Activated CD4-positive, alpha-beta memory T cell treated with anti-CD3 and anti-CD28 coated beads for 36 hours (primary cell): ENCODE results near the gene OR51F2. TPM values are rescaled to one million over a fixed set of nuclear protein-coding genes. Genes with fewer than 3 reads are reported as not detected.
"Not testable (repeated sequence)": the region's sequence is repeated elsewhere in the genome, so short reads cannot be mapped to it uniquely, and the experiment has no call there.

Source experiments
- CTCF ChIA-PET: fragments of 350-600 bp; sonication (Branson Sonifier 250); formaldehyde crosslinking; loops from one replicate; lab custom pipeline; 2021; ENCODE audit warnings: antibody characterized with exemption, inconsistent platforms; lab: Charles Lee
- POLR2A ChIA-PET: fragments of 350-600 bp; sonication (Branson Sonifier 250); formaldehyde crosslinking; loops from one replicate; lab custom pipeline; 2021; ENCODE audit warnings: antibody characterized with exemption; lab: Charles Lee
- DNase-seq: peaks from one replicate; pipeline ENCODE4 v3.0.0-alpha.2; 2020
- H3K27ac Mint-ChIP-seq: one replicate; pipeline ENCODE4 v1.8.0; 2021; ENCODE audit warnings: mixed read lengths
- H3K27me3 Mint-ChIP-seq: one replicate; pipeline ENCODE4 v1.8.0; 2021; ENCODE audit warnings: mixed read lengths
- H3K36me3 Mint-ChIP-seq: one replicate; pipeline ENCODE4 v1.8.0; 2021; ENCODE audit warnings: mixed read lengths
- H3K4me1 Mint-ChIP-seq: one replicate; pipeline ENCODE4 v1.8.0; 2021; ENCODE audit warnings: low read depth, mixed read lengths
- H3K4me3 Mint-ChIP-seq: one replicate; pipeline ENCODE4 v1.8.0; 2021; ENCODE audit warnings: mild to moderate bottlenecking, mixed read lengths
- H3K9me3 Mint-ChIP-seq: one replicate; pipeline ENCODE4 v1.8.0; 2021; ENCODE audit warnings: mixed read lengths
- intact Hi-C: fragments of 100-400 bp; cut with micrococcal nuclease; formaldehyde crosslinking; loops from one replicate; pipeline ENCODE4 v1.15.1; 2023
- total RNA-seq, 2 experiments: library from RNA; stranded (reverse); gene quantifications; one replicate each; pipeline ENCODE4 v1.2.3, GENCODE V29; 2021

The OR51F2 gene
- total RNA-seq, 2 experiments from 2014 or later: not detected

GRCh38 chr11:4839851-4840549, 18.9 kb downstream of the OR51F2 start:
- intact Hi-C loops: no loop called here
- no peaks in the 10 kb centered on the region for H3K36me3 Mint-ChIP-seq
- no peaks in the 10 kb centered on the region for H3K4me1 Mint-ChIP-seq
- CTCF ChIA-PET: no interaction called here
- H3K9me3 Mint-ChIP-seq: no peaks in the 10 kb centered on the region
- no peak overlapping the region for H3K27ac Mint-ChIP-seq
- POLR2A ChIA-PET: no interaction called here
- no peak for DNase-seq
- no peak overlapping the region for H3K4me3 Mint-ChIP-seq
- no peaks in the 10 kb centered on the region for H3K27me3 Mint-ChIP-seq

- Mint-ChIP-seq H3K36me3 (no peaks in the 10 kb centered on the region), H3K4me3 (no peak within 1 kb of the TSS), H3K27me3 (peaks cover 3% of the 10 kb centered on the region), H3K9me3 (no peaks in the 10 kb centered on the region), H3K4me1 (no peaks in the 10 kb centered on the region), H3K27ac (no peak within 1 kb of the TSS)
- ChIA-PET CTCF (no interaction called here), POLR2A (no interaction called here)
- no peak for DNase-seq
- intact Hi-C loops: no loop called here
Measured at GRCh38 chr11:4848908-4849532, 27.9 kb downstream of the OR51F2 start, which contains the start of gene OR51S1. TSS of gene OR51S1 (minus strand) at chr11:4849208. CDS start at chr11:4849208, 0 bp downstream.

DNA sequence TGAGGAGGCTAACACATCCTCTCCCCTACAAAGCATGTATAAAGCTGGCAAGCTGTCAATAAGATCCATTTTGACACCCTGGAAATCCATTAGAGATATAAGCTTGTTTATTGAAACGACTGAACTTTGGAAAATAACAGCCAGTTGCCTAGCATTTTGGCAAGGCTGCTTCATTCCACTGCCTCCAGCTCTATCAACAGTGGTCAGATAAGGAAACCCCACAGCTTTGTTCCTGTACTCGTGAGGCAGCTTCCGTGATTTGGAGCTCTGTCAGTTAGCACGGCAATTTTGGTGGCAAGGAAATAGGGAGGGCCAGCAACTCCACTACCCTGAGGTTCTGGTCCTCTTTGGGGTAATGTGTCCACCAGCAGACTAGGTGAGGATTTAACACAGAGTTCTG, 29.9 kb downstream of the OR51F2 start:
- POLR2A ChIA-PET: no interaction called here
- Mint-ChIP-seq H3K4me3 (no peak overlapping the region), H3K27me3 (peaks cover 3% of the 10 kb centered on the region), H3K27ac (no peak overlapping the region), H3K9me3 (no peaks in the 10 kb centered on the region), H3K36me3 (no peaks in the 10 kb centered on the region), H3K4me1 (no peaks in the 10 kb centered on the region)
- CTCF ChIA-PET: no interaction called here
- intact Hi-C loops: no loop called here
- no peak for DNase-seq

GRCh38 chr11:4854286-4854685, 33.2 kb downstream of the OR51F2 start:
- H3K9me3 Mint-ChIP-seq, POLR2A ChIA-PET, H3K27me3 Mint-ChIP-seq, CTCF ChIA-PET, H3K4me3 Mint-ChIP-seq, intact Hi-C loops, H3K27ac Mint-ChIP-seq, H3K4me1 Mint-ChIP-seq, DNase-seq, H3K36me3 Mint-ChIP-seq: not testable (repeated sequence)

DNA sequence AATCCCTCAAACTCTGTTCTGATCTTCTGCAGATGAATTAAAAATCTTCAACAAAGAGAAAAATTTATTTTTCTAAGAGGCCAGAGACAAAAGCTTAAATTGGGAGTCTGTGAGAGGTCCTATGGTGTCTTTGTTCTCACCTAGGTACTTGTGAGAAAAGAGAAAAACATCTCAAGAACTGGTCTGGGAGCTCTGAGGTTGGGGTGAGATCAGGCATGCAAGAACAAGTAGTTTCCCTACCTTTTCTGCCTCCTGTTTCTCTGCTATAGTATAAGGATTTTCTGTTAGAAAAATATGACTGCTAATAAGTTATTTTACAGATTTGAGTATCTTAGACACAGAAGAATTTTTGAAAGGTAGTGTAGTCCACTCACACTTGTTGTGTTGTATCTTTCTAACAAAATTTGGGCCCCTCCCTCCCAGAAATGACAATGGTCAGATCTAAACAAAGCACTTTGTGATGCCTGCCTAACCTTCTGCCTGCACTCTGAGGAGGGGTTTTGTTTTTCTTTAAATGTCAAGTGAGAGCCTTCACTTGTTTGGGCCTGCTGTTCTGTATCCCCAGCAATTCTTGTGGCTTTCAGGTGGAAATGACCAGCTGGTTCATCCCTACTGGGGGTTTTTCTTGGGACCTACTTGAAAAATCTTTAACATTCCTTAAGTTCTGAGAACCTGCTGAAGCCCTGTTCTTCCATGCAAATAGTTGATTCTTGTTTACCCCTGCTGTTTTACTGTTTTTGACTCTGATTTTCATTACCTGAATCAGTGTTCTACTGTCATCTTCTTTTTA, 41.5 kb downstream of the OR51F2 start:
- intact Hi-C loops: no loop called here
- POLR2A ChIA-PET: no interaction called here
- no peak for DNase-seq
- Mint-ChIP-seq H3K9me3 (no peaks in the 10 kb centered on the region), H3K27ac (no peak overlapping the region), H3K27me3 (no peaks in the 10 kb centered on the region), H3K4me3 (no peak overlapping the region), H3K36me3 (no peaks in the 10 kb centered on the region), H3K4me1 (no peaks in the 10 kb centered on the region)
- CTCF ChIA-PET: no interaction called here

DNA sequence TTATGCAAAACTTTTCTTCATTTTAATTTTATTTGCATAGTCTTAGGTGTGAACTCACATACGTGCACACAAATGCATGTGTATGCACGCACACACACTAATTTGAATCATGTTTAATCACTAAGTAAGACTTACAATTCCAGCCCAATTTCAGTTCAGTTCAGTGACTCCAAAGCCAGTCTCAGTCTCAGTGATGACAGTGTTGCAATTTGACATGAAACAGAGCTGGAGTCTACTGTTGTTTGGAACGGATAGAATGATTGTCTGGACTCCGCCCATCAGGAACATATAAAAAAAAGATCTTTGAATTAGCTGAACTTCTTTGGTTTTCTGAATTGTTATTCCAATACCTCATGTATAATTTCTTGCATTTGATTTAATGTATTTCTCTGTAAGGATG, 42.8 kb downstream of the OR51F2 start:
- H3K36me3 Mint-ChIP-seq: no peaks in the 10 kb centered on the region
- POLR2A ChIA-PET: no interaction called here
- no peaks in the 10 kb centered on the region for H3K9me3 Mint-ChIP-seq
- CTCF ChIA-PET: no interaction called here
- H3K27me3 Mint-ChIP-seq: no peaks in the 10 kb centered on the region
- H3K4me1 Mint-ChIP-seq: no peaks in the 10 kb centered on the region
- no peak overlapping the region for H3K27ac Mint-ChIP-seq
- no peak for DNase-seq
- intact Hi-C loops: no loop called here
- H3K4me3 Mint-ChIP-seq: no peak overlapping the region

DNA sequence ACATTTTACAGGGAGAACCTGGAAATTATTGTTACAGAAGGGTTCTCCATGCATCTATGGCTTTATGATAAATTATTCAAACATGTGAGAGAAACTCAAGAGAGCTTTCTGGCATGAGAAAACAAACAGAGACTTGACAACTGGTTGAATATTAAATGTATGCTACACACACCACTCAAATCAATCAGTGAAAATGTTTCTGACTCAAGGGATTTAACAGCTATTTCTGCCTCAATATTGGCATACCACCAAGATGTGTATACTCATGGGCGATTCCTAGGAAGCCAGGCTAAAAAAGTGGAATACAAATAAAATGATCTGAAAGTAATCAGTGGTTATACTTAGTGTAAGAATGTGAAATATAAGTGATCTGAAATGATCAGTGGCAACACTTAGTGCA, 44.7 kb downstream of the OR51F2 start:
- DNase-seq: no peak
- ChIA-PET CTCF (no interaction called here), POLR2A (interaction anchor here (0.8 kb wide), 1 partner anchor 441 kb away, joined by 3 read pairs; no protein-coding TSS in a partner anchor)
- no peaks in the 10 kb centered on the region for H3K9me3 Mint-ChIP-seq
- intact Hi-C loops: no loop called here
- H3K27ac Mint-ChIP-seq: no peak overlapping the region
- H3K27me3 Mint-ChIP-seq: no peaks in the 10 kb centered on the region
- H3K4me3 Mint-ChIP-seq: no peak overlapping the region
- H3K4me1 Mint-ChIP-seq: no peaks in the 10 kb centered on the region
- H3K36me3 Mint-ChIP-seq: no peaks in the 10 kb centered on the region

Other genes starting within 250 kb of the OR51F2 start
- gene OR52I2, start 239.6 kb upstream of the OR51F2 start, total RNA-seq: not detected
- gene OR52I1, start 227.3 kb upstream of the OR51F2 start, total RNA-seq: not detected
- gene TRIM68, start 213.1 kb upstream of the OR51F2 start, total RNA-seq: 1 to 10 TPM; 8.7 to 9.2 TPM
- gene OR51D1, start 183.8 kb upstream of the OR51F2 start, total RNA-seq: not detected
- gene OR51E1, start 177.3 kb upstream of the OR51F2 start, total RNA-seq: not detected
- not detected for gene OR51E2, start 123.5 kb upstream of the OR51F2 start, total RNA-seq
- gene MMP26, start 116.5 kb upstream of the OR51F2 start, total RNA-seq: not detected
- gene OR51F1, start 51.4 kb upstream of the OR51F2 start, total RNA-seq: not detected
- gene OR52R1, start 16.9 kb upstream of the OR51F2 start, total RNA-seq: not detected
- not detected for gene OR51S1, start 27.9 kb downstream of the OR51F2 start, total RNA-seq
- gene OR51T1, start 60.6 kb downstream of the OR51F2 start, total RNA-seq: not detected
- gene OR51A7, start 82.5 kb downstream of the OR51F2 start, total RNA-seq: not detected
- gene OR51G2, start 98.0 kb downstream of the OR51F2 start, total RNA-seq: not detected
- not detected for gene OR51G1, start 103.0 kb downstream of the OR51F2 start, total RNA-seq
- not detected for gene OR51A4, start 126.3 kb downstream of the OR51F2 start, total RNA-seq
- gene OR51A2, start 134.4 kb downstream of the OR51F2 start, total RNA-seq: not detected
- gene OR51L1, start 173.5 kb downstream of the OR51F2 start, total RNA-seq: not detected
- not detected for gene OR52J3, start 225.2 kb downstream of the OR51F2 start, total RNA-seq
- not detected for gene OR52E2, start 238.3 kb downstream of the OR51F2 start, total RNA-seq
- not detected for gene OR52E1, start 248.3 kb downstream of the OR51F2 start, total RNA-seq